DMS 273 (cell line): Measurements from ENCODE around the gene TKTL1.
"Not testable (repeated sequence)": the region's sequence is repeated elsewhere in the genome, so short reads cannot be mapped to it uniquely, and the experiment has no call there.

Source experiments
- DNase-seq: peaks from one replicate; lab custom pipeline; 2025; ENCODE audit not compliant: unreplicated experiment; lab: John Stamatoyannopoulos, UW

The TKTL1 gene

GRCh38 chrX:154343063-154343462 is 47.5 kb downstream of the TKTL1 start:
- not testable (repeated sequence) for DNase-seq

- not testable (repeated sequence) for DNase-seq
Measured at GRCh38 chrX:154343620-154344019, 48.0 kb downstream of the TKTL1 start.

- peak; percentile 32 for DNase-seq
Measured at GRCh38 chrX:154348114-154348531, 52.5 kb downstream of the TKTL1 start.

- no peak for DNase-seq
Measured at GRCh38 chrX:154348646-154349358, 53.2 kb downstream of the TKTL1 start.

- DNase-seq: no peak
Measured at GRCh38 chrX:154349359-154349935, 53.9 kb downstream of the TKTL1 start.

GRCh38 chrX:154349979-154350378 is 54.4 kb downstream of the TKTL1 start:
- no peak for DNase-seq

GRCh38 chrX:154350429-154351182 is 55.0 kb downstream of the TKTL1 start:
- DNase-seq: no peak

GRCh38 chrX:154351183-154352011 is 55.8 kb downstream of the TKTL1 start:
- no peak for DNase-seq

GRCh38 chrX:154352012-154352401 is 56.4 kb downstream of the TKTL1 start:
- DNase-seq: no peak

- DNase-seq: no peak
Measured at GRCh38 chrX:154352466-154352865, 56.9 kb downstream of the TKTL1 start.

GRCh38 chrX:154353172-154353843 is 57.7 kb downstream of the TKTL1 start:
- DNase-seq: no peak

GRCh38 chrX:154354013-154354412 is 58.4 kb downstream of the TKTL1 start:
- DNase-seq: no peak

GRCh38 chrX:154354516-154354915 is 58.9 kb downstream of the TKTL1 start:
- no peak for DNase-seq

GRCh38 chrX:154355094-154355775 is 59.6 kb downstream of the TKTL1 start:
- DNase-seq: no peak

- DNase-seq: peak; percentile 26
Measured at GRCh38 chrX:154355776-154356140, 60.2 kb downstream of the TKTL1 start.

- DNase-seq: no peak
Measured at GRCh38 chrX:154356596-154356995, 61.0 kb downstream of the TKTL1 start.

- no peak for DNase-seq
Measured at GRCh38 chrX:154357205-154357604, 61.6 kb downstream of the TKTL1 start.

- no peak for DNase-seq
Measured at GRCh38 chrX:154358011-154358410, 62.4 kb downstream of the TKTL1 start.

- DNase-seq: no peak
Measured at GRCh38 chrX:154358829-154359228, 63.2 kb downstream of the TKTL1 start.
